CD4-positive, alpha-beta T cell treated with Interferon alpha-2 for 1 hour (primary cell): ENCODE data around the gene NR6A1.

Source experiments
- DNase-seq, 2 donors: peaks; one replicate each; pipeline ENCODE4 v3.0.0-alpha.2; 2020 to 2022

The NR6A1 gene

GRCh38 chr9:124680714-124681390 is 90.3 kb downstream of the NR6A1 start:
- no peak for DNase-seq

- DNase-seq: no peak
These were observed 91.1 kb downstream of the NR6A1 start for GRCh38 chr9:124680049-124680448.

GRCh38 chr9:124676159-124676551 is 95.0 kb downstream of the NR6A1 start:
- no peak for DNase-seq

GRCh38 chr9:124675261-124676158 is 95.6 kb downstream of the NR6A1 start:
- no peak for DNase-seq

GRCh38 chr9:124674651-124675050 is 96.5 kb downstream of the NR6A1 start:
- no peak for DNase-seq

GRCh38 chr9:124673063-124673462 is 98.0 kb downstream of the NR6A1 start:
- no peak for DNase-seq

GRCh38 chr9:124671861-124672260 is 99.2 kb downstream of the NR6A1 start:
- no peak for DNase-seq

- DNase-seq: no peak
These were observed 104.5 kb downstream of the NR6A1 start for GRCh38 chr9:124666642-124667041.

- no peak for DNase-seq
These were observed 105.6 kb downstream of the NR6A1 start for GRCh38 chr9:124665391-124666058.

- no peak for DNase-seq
These were observed 107.0 kb downstream of the NR6A1 start for GRCh38 chr9:124664143-124664542.

GRCh38 chr9:124663046-124663961 is 107.8 kb downstream of the NR6A1 start:
- no peak for DNase-seq

- no peak for DNase-seq
These were observed 108.5 kb downstream of the NR6A1 start for GRCh38 chr9:124662561-124662960.

GRCh38 chr9:124661271-124661670 is 109.8 kb downstream of the NR6A1 start:
- no peak for DNase-seq

GRCh38 chr9:124660341-124660801 is 110.7 kb downstream of the NR6A1 start:
- DNase-seq: peak in 1 of 2 donors; percentile 5

GRCh38 chr9:124659099-124659659 is 111.9 kb downstream of the NR6A1 start:
- peak; percentile 34 to 40 for DNase-seq

GRCh38 chr9:124658165-124659017 is 112.7 kb downstream of the NR6A1 start:
- peak; percentile 57 to 63 for DNase-seq

- DNase-seq: no peak
These were observed 113.6 kb downstream of the NR6A1 start for GRCh38 chr9:124657516-124657915.

GRCh38 chr9:124654431-124654830 is 116.7 kb downstream of the NR6A1 start:
- no peak for DNase-seq

- no peak for DNase-seq
These were observed 118.3 kb downstream of the NR6A1 start for GRCh38 chr9:124652615-124653393.

GRCh38 chr9:124652203-124652602 is 118.9 kb downstream of the NR6A1 start:
- DNase-seq: no peak
